H1 (cell line): ENCODE results near the gene REEP2. TPM values are rescaled to one million over a fixed set of nuclear protein-coding genes. Genes with fewer than 3 reads are reported as not detected.

ENCODE experiments used
- CBX5 ChIP-seq: fragments of 300-800, 300-1000 bp; sonication (generic); IDR thresholded peaks from 2 replicates; pipeline ENCODE4 v1.7.1; 2016; ENCODE audit warnings: antibody characterized with exemption, low read length, low read depth
- CHD2 ChIP-seq: IDR thresholded peaks from 2 replicates; pipeline ENCODE4 v1.6.1; 2012; ENCODE audit warnings: low read length, improper control_type of control experiment
- CHD7 ChIP-seq: fragments of 300-600 bp; sonication (generic); IDR thresholded peaks from 2 replicates; pipeline ENCODE4 v1.7.1; 2012; ENCODE audit warnings: low read length, moderate library complexity, mild to moderate bottlenecking, inconsistent platforms; ENCODE audit not compliant: insufficient replicate concordance
- EP300 ChIP-seq, 2 experiments: IDR thresholded peaks; 1 replicate in 1 of 2; 2 replicates in 1 of 2; pipeline ENCODE4 v1.6.1; 2011 to 2012; ENCODE audit warnings: low read depth in 2 of 2, low read length in 2 of 2, mild to moderate bottlenecking in 2 of 2, borderline replicate concordance in 1 of 2, inconsistent platforms in 1 of 2, moderate library complexity in 1 of 2
- FOSL1 ChIP-seq: IDR thresholded peaks from 2 replicates; pipeline ENCODE4 v1.6.1; 2011; ENCODE audit warnings: mild to moderate bottlenecking, low read depth, low read length, moderate library complexity; ENCODE audit not compliant: insufficient read depth
- RNF2 ChIP-seq: fragments of 200-900, 300-1000 bp; sonication (generic); IDR thresholded peaks from 2 replicates; pipeline ENCODE4 v1.7.1; 2016; ENCODE audit warnings: borderline replicate concordance, low read depth, mild to moderate bottlenecking, antibody characterized with exemption, low read length; ENCODE audit not compliant: poor library complexity, severe bottlenecking; ENCODE audit errors: missing control alignments
- SAP30 ChIP-seq: fragments of 300-600 bp; sonication (generic); IDR thresholded peaks from 2 replicates; pipeline ENCODE4 v1.7.1; 2012; ENCODE audit warnings: low read length, moderate library complexity, mild to moderate bottlenecking, inconsistent platforms; ENCODE audit not compliant: insufficient read depth, insufficient replicate concordance
- SIX5 ChIP-seq: IDR thresholded peaks from 2 replicates; pipeline ENCODE4 v1.6.1; 2011; ENCODE audit warnings: mild to moderate bottlenecking, low read depth, low read length
- TBP ChIP-seq: IDR thresholded peaks from 2 replicates; pipeline ENCODE4 v1.6.1; 2011; ENCODE audit warnings: low read depth, low read length, improper control_type of control experiment
- polyA plus RNA-seq, 7 experiments: library from polyadenylated mRNA; depleted of rRNA in 3 of 7; stranded (reverse) in 5 of 7; unstranded in 2 of 7; fragments of >200 nt in 5 of 7; fragments of 200-250 nt in 2 of 7; gene quantifications; 1 replicate in 5 of 7; 2 replicates in 1 of 7; 4 replicates in 1 of 7; pipeline versions ENCODE4 v1.2.1 to v1.2.3, GENCODE V29; 2011 to 2013; ENCODE audit warnings: missing spikeins in 2 of 7, mixed read lengths in 2 of 7
- total RNA-seq: library from RNA; stranded (reverse); fragmentation: NEBNext Ultra II Directional; extraction: Animal tissue kit (Norgen Biotek cat#: 25700); gene quantifications from 2 replicates; pipeline ENCODE4 v1.2.1, GENCODE V29; 2021

REEP2 gene
- total and polyA plus RNA-seq, 2 of the 8 experiments (the other 6 are each of a cell fraction or from before 2014, with no cell fraction given), result 26.5 to 40.2 TPM

- TF ChIP-seq CHD7, result peak; percentile 37
- no peak for TF ChIP-seq CBX5
- TF ChIP-seq EP300 (IDR thresholded peaks at IDR 0.05; ENCODE audit: borderline replicate concordance in 1 of 2, low read depth in 2 of 2, low read length in 2 of 2), result no peak
- TF ChIP-seq SAP30, result no peak
- TF ChIP-seq FOSL1, result no peak
- TF ChIP-seq RNF2, result no peak
- TF ChIP-seq SIX5, result no peak
- no peak for TF ChIP-seq TBP
- peak; percentile 79 for TF ChIP-seq CHD2
Observed at GRCh38 chr5:138469540-138470321, 30.9 kb downstream of the REEP2 start (continued).
